8988T (cell line): ENCODE results near the gene TMEM132D.
"Not testable (repeated sequence)": the region's sequence is repeated elsewhere in the genome, so short reads cannot be mapped to it uniquely, and the experiment has no call there.

Experiments used
- DNase-seq: peaks from one replicate; pipeline ENCODE4 v3.0.0; 2011

The TMEM132D gene

GRCh38 chr12:129207084-129207483, 696.7 kb downstream of the TMEM132D start:
- no peak for DNase-seq

- no peak for DNase-seq
Measured at GRCh38 chr12:129203456-129203855, 700.4 kb downstream of the TMEM132D start.

GRCh38 chr12:129202109-129202814, 701.6 kb downstream of the TMEM132D start:
- DNase-seq: no peak

GRCh38 chr12:129201029-129201428, 702.8 kb downstream of the TMEM132D start:
- no peak for DNase-seq

GRCh38 chr12:129200576-129200975, 703.2 kb downstream of the TMEM132D start:
- DNase-seq: no peak

- no peak for DNase-seq
Measured at GRCh38 chr12:129196927-129197326, 706.9 kb downstream of the TMEM132D start.

- no peak for DNase-seq
Measured at GRCh38 chr12:129195081-129195480, 708.7 kb downstream of the TMEM132D start.

DNA sequence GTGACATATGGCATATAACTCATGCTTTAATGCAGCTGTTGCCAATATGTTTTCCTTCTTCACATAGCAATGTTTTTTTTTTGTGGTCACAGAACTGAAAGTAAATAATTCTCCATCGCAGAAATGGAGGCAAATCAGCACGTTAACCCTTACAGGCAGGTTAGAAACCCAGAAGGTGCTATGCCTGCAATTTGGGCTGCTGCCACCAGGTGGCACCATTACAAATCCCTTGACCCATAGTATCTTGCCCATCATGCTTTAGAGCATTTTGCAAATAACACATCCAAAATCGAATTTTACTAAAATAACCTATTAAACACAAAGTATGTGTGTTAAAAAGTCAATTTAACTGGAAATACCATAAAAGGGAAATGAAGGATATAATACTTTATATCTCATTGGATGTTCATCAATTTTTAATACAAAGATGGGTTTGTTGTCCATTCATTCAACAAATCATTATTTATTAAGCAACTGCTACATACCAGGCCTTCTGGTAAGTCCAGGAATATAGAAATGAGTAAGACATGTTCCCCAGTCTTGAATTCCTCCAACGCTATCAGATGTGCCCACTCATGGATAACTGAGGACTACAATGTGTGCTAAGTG, 710.5 kb downstream of the TMEM132D start:
- DNase-seq: no peak

- no peak for DNase-seq
Measured at GRCh38 chr12:129190827-129191226, 713.0 kb downstream of the TMEM132D start.

GRCh38 chr12:129189879-129190278, 713.9 kb downstream of the TMEM132D start:
- DNase-seq: not testable (repeated sequence)

GRCh38 chr12:129186952-129187351, 716.9 kb downstream of the TMEM132D start:
- no peak for DNase-seq

GRCh38 chr12:129185855-129186254, 718.0 kb downstream of the TMEM132D start:
- no peak for DNase-seq

- no peak for DNase-seq
Measured at GRCh38 chr12:129184127-129184928, 719.5 kb downstream of the TMEM132D start.

DNA sequence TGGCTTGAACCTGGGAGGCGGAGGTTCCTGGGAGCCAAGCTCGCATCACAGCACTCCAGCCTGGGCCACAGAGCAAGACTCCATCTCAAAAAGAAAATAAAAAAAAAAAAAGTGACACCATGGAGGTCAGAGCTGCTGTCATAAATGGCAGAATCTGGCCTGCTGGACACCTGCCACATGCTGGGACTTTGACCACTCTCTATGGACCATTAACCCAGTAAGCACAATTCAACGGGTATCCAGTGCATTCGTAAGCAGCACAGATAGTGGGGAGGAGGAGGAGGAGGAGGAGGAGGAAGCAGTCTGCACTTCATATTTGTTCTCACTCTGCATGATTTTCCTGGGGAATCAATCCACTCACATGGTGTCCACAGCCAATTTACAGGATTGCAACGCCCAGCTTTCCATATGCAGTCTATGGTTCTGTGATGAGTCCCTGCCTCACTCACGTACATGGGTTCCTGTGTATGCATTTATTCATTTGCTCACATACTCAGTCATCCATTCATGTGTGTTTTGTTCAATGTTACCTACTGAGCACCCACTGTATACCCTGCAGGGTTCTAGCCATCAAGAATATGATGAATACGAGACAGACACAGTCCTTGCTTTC, 723.8 kb downstream of the TMEM132D start:
- no peak for DNase-seq

DNA sequence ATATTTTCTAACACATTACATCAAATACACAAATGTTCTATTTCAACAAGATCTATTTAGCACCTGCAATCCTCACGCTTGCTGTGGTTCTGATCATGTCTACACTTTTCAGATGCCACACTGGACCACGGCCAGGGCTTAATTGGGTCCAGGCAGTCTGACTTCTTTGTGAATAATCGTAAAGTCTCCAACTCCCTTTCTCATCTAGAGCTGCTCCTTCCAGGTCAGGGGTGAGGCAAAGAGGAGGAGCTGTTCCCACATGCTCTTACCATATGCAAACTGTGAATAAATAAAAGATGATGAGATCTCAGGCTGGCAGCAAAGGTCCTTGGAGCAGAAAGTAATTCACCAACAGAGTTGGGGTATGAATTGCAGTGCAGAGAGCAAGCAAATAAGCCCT, 733.9 kb downstream of the TMEM132D start:
- DNase-seq: no peak

GRCh38 chr12:129163861-129164260, 740.0 kb downstream of the TMEM132D start:
- no peak for DNase-seq

DNA sequence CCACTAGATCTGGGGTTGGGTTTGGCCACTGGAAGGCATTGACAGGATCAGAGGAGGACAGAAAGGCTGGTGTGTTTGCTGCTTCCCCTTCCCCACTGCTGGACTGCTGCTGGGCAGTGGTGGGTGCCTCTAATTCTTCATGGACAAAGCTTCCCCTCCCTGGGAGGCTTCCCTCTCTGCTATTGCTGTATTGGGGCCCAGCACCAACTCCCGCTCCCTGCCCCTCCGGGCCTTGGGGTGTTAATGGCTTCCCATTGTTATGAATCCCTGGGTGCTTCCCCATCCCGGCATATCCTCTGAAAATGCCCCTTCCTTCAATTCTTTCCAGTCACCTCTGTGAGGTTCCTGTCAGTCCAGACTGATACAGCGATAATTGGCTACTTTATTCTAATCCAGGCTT, 740.4 kb downstream of the TMEM132D start:
- DNase-seq: no peak

DNA sequence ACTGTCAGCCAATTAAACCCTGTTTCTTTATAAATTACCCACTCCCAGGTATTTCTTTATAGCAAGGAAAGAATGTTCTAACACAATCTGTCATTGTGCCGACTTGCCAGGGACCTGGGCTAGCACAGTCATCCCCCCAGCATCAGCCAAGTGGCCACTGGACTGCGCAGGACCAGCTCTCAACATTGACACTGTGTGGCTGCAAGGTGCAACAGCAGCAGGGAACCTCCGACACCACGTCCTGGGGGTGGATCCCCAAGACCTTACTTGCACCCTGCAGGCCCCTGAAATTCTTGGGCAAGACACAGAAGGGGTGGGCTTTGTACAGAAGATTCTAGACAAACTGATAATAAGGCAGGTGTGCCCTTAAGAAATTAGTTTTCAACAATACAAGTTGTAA, 741.0 kb downstream of the TMEM132D start:
- DNase-seq: no peak

DNA sequence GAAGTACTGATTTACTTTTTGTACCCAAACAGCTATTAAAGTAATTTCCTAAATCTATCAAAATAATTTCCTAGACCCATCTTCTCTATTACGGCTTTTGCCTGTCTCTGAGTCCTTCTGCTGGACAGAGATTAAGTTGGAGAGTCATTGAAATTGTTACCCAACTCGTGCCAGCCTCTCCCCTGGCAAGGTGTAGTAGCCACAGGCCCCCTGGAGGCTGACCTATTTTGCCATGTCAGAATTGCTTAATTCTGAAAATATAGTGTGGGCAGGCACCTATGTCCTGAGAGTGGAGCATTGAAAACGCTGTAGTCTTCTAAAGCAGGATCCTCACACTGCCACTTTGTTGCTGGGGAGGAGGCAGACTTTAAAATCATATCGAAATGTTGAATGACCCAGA, 742.3 kb downstream of the TMEM132D start:
- DNase-seq: no peak

DNA sequence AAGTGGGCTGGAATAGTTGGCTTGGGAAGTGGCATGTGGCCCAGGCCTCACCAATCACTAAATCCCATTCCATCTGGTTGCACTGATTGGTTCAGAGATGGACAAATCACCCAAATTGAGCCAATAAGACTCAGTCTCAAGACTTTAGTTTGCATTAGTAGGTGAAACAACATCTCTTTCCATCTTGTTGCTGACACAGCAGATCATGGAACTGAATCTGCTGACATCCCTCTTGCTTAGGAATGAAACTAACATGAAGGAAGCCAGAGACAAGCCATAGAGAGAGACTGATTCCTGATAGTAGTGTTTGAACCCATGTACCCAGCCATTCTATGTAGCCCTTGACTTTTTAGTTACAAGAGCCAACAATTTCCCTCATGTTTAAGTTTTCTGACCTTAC, 743.5 kb downstream of the TMEM132D start:
- no peak for DNase-seq

- DNase-seq: no peak
Measured at GRCh38 chr12:129152351-129153104, 751.3 kb downstream of the TMEM132D start.

DNA sequence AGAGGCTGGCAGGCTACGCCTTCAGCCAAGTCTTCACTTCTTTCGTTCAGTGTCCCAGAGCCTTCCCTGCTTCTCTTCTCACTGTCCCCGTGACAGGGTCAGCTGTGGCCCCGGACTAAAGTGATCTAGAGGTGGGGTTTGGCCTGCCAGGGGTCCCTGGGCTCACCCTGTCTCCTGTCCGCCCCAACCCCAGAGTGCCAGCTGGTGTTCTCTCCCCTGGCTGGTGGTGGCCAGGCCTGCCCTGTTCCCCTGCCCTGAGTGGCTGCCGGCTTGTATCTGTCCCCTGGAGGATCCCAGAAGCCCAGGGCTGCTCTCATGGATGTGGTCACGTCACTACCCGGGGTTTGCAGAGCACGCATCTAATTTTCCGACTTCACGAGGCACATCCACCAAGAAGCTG, 753.1 kb downstream of the TMEM132D start:
- no peak for DNase-seq

- DNase-seq: no peak
Measured at GRCh38 chr12:129145381-129145780, 758.4 kb downstream of the TMEM132D start.
